ENCODE data around the gene PUS7. TPM values are rescaled to one million over a fixed set of nuclear protein-coding genes. Genes with fewer than 3 reads are reported as not detected.
"Not testable (repeated sequence)": the region's sequence is repeated elsewhere in the genome, so short reads cannot be mapped to it uniquely, and the experiment has no call there.

The PUS7 gene
- total RNA-seq, 4 donors from 2014 or later, result 4.2 to 25.6 (median 7.1) TPM

DNA sequence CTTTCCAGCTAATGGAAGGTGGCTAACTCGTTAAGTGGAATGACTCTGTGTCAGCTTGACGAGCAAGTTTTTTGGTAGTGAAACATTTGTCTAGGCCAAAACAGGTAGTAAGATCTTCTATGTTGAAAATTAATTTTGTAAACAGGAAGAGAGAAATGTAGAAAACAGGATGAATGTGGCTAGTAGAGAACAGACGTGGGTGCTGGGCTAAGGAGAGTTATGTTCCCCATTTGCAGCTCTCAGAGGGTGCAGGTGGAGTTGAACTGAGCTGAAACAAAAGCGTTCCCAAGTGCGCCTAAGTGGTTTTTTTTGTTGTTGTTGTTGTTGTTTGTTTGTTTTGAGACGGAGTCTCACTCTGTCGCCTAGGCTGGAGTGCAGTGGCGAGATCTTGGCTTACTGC lies 73.9 kb downstream of the PUS7 start:
- no peaks in the 10 kb centered on the region for H3K27me3 ChIP-seq
- peaks cover 0 to 10% (median 2%) of the 10 kb centered on the region in 4 donors for H3K4me1 ChIP-seq
- peak overlapping the region; percentile 24 to 77 (median 46) for H3K27ac ChIP-seq
- TF ChIP-seq POLR2A (IDR thresholded peaks at IDR 0.05), result no peak
- no peak for TF ChIP-seq CTCF (IDR thresholded peaks at IDR 0.05)
- DNase-seq, result peak in 2 of 3 donors; percentile 64 to 68
- no peaks in the 10 kb centered on the region for H3K9me3 ChIP-seq
- no peak overlapping the region for H3K4me3 ChIP-seq
- no peaks in the 10 kb centered on the region for H3K36me3 ChIP-seq

GRCh38 chr7:105444342-105444987 lies 77.6 kb downstream of the PUS7 start:
- TF ChIP-seq POLR2A (IDR thresholded peaks at IDR 0.05) (no peak), CTCF (IDR thresholded peaks at IDR 0.05) (no peak)
- no peaks in the 10 kb centered on the region for H3K27me3 ChIP-seq
- peak overlapping the region in 1 of 4 donors; percentile 40 for H3K27ac ChIP-seq

GRCh38 chr7:105442214-105442613 lies 79.9 kb downstream of the PUS7 start:
- not testable (repeated sequence) for H3K4me1 ChIP-seq, H3K4me3 ChIP-seq, H3K36me3 ChIP-seq, H3K27ac ChIP-seq, H3K9me3 ChIP-seq, DNase-seq, H3K27me3 ChIP-seq

More at GRCh38 chr7:105444342-105444987, 77.6 kb downstream of the PUS7 start:
- Histone ChIP-seq H3K4me1 (peaks cover 0 to 10% (median 2%) of the 10 kb centered on the region in 4 donors), H3K9me3 (no peaks in the 10 kb centered on the region), H3K4me3 (no peak overlapping the region), H3K36me3 (no peaks in the 10 kb centered on the region)
- no peak for DNase-seq

- Histone ChIP-seq H3K4me1 (no peaks in the 10 kb centered on the region), H3K9me3 (no peaks in the 10 kb centered on the region), H3K27ac (no peak overlapping the region), H3K36me3 (no peaks in the 10 kb centered on the region), H3K4me3 (no peak overlapping the region), H3K27me3 (no peaks in the 10 kb centered on the region)
- DNase-seq, result no peak
- TF ChIP-seq POLR2A (IDR thresholded peaks at IDR 0.05), result no peak
- TF ChIP-seq CTCF (IDR thresholded peaks at IDR 0.05), result peak in 3 of 6 experiments; percentile 32 to 41 (median 36)
Observed at GRCh38 chr7:105439174-105439893, 82.7 kb downstream of the PUS7 start.

- no peaks in the 10 kb centered on the region for H3K9me3 ChIP-seq
- TF ChIP-seq POLR2A (IDR thresholded peaks at IDR 0.05) (no peak), CTCF (IDR thresholded peaks at IDR 0.05) (no peak)
- no peak for DNase-seq
- no peak overlapping the region for H3K4me3 ChIP-seq
- H3K27ac ChIP-seq, result no peak overlapping the region
- no peaks in the 10 kb centered on the region for H3K36me3 ChIP-seq
- no peaks in the 10 kb centered on the region for H3K27me3 ChIP-seq
- no peaks in the 10 kb centered on the region for H3K4me1 ChIP-seq
Observed at GRCh38 chr7:105438847-105439173, 83.3 kb downstream of the PUS7 start.

- DNase-seq, result no peak
- Histone ChIP-seq H3K27ac (no peak overlapping the region), H3K36me3 (no peaks in the 10 kb centered on the region), H3K9me3 (no peaks in the 10 kb centered on the region), H3K4me1 (no peaks in the 10 kb centered on the region), H3K27me3 (no peaks in the 10 kb centered on the region), H3K4me3 (no peak overlapping the region)
- TF ChIP-seq CTCF (IDR thresholded peaks at IDR 0.05) (no peak), POLR2A (IDR thresholded peaks at IDR 0.05) (no peak)
Observed at GRCh38 chr7:105438254-105438653, 83.8 kb downstream of the PUS7 start.

- not testable (repeated sequence) for H3K27ac ChIP-seq
Observed at GRCh38 chr7:105437356-105437755, 84.7 kb downstream of the PUS7 start.

More at GRCh38 chr7:105437356-105437755, 84.7 kb downstream of the PUS7 start:
- H3K4me3 ChIP-seq, H3K27me3 ChIP-seq, H3K36me3 ChIP-seq, H3K4me1 ChIP-seq, H3K9me3 ChIP-seq, DNase-seq: not testable (repeated sequence)

Measured in Peyer's patch (tissue), 4 donors.